ENCODE data around the gene AOPEP. TPM values are rescaled to one million over a fixed set of nuclear protein-coding genes. Genes with fewer than 3 reads are reported as not detected.

AOPEP gene
- total RNA-seq, 1 experiment from 2014 or later, result 15.0 TPM

- Histone ChIP-seq H2BK12ac (ENCODE audit: insufficient read length, low read depth, low read length) (no peak overlapping the region), H2BK15ac (ENCODE audit: low read depth, low read length) (no peak overlapping the region), H2AFZ (ENCODE audit: low read length) (no peak overlapping the region), H3K79me1 (ENCODE audit: insufficient read depth, low read depth, low read length, poor library complexity, severe bottlenecking) (no peaks in the 10 kb centered on the region), H3K23me2 (ENCODE audit: insufficient read length, low read depth, low read length, poor library complexity, severe bottlenecking) (no peaks in the 10 kb centered on the region), H2BK20ac (ENCODE audit: low read depth, low read length, poor library complexity, severe bottlenecking) (no peak overlapping the region), H3K27ac (ENCODE audit: insufficient read length, low read depth, low read length) (no peak overlapping the region), H3K79me2 (ENCODE audit: insufficient read depth, low read length) (no peaks in the 10 kb centered on the region), H3K9me3 (ENCODE audit: control insufficient read depth, low read depth, low read length) (no peaks in the 10 kb centered on the region), H2BK5ac (ENCODE audit: insufficient read length, low read length) (no peak overlapping the region), H4K91ac (ENCODE audit: insufficient read length, low read depth, low read length) (no peak overlapping the region), H4K8ac (replicated peaks; ENCODE audit: insufficient read length, low read depth, low read length) (no peak overlapping the region), H2AK5ac (ENCODE audit: insufficient read length, low read length) (no peak overlapping the region), H3T11ph (ENCODE audit: low read length) (no peak overlapping the region), H2BK120ac (ENCODE audit: low read depth, low read length, poor library complexity, severe bottlenecking) (no peak overlapping the region), H3K14ac (ENCODE audit: insufficient read depth, low read length) (no peak overlapping the region), H3K27me3 (ENCODE audit: insufficient read depth, low read length) (no peaks in the 10 kb centered on the region; the same call in 1 of the 2 replicates), H3K4me1 (ENCODE audit: insufficient read depth, low read length) (no peaks in the 10 kb centered on the region), H3K56ac (ENCODE audit: insufficient read length, low read depth, low read length) (no peak overlapping the region), H4K20me1 (ENCODE audit: control insufficient read depth, insufficient read depth, insufficient read length) (no peaks in the 10 kb centered on the region), H3K9ac (ENCODE audit: extremely low read depth, insufficient read length, low read length) (no peak overlapping the region), H3K4me2 (ENCODE audit: insufficient read depth, insufficient read length, low read length) (no peak overlapping the region), H4K5ac (ENCODE audit: insufficient read length, low read depth, low read length) (no peak overlapping the region), H3K18ac (ENCODE audit: insufficient read length, low read depth, low read length) (no peak overlapping the region), H3K4ac (ENCODE audit: low read depth, low read length) (no peak overlapping the region), H3K23ac (ENCODE audit: insufficient read length, low read depth, low read length) (no peak overlapping the region)
- H3K9me3 Mint-ChIP-seq, result no peaks in the 10 kb centered on the region; a peak in 1 of 5 replicates
- no peak for DNase-seq
- no peak for TF ChIP-seq CTCF (conservative IDR thresholded peaks at IDR 0.05)
- no peaks in the 10 kb centered on the region; a peak in 2 of 7 replicates for H3K36me3 Mint-ChIP-seq (ENCODE audit: insufficient read depth in 1 of 3, low read depth in 3 of 3)
- H3K4me3 Mint-ChIP-seq, result no peak overlapping the region; a peak in 1 of 5 replicates
- H3K4me1 Mint-ChIP-seq, result peaks cover 6 to 9% of the 10 kb centered on the region in 2 experiments
- peaks cover 30% of the 10 kb centered on the region for H3K27me3 Mint-ChIP-seq (ENCODE audit: low read depth)
- WGBS (ENCODE audit: extremely low coverage, insufficient read length, low lambda C conversion rate), result no CpG with 5 or more reads among the region's 15 CpGs
- H3K27ac Mint-ChIP-seq, result peak overlapping the region in 1 of 3 experiments; percentile 57; a peak in 1 of 7 replicates
Measured at GRCh38 chr9:95008151-95008771, 281.8 kb downstream of the AOPEP start.
